Stomach (tissue), 9 donors: ENCODE data around the gene ETV3L. TPM values are rescaled to one million over a fixed set of nuclear protein-coding genes. Genes with fewer than 3 reads are reported as not detected.

Experiments
- DNase-seq, 2 donors: peaks; one replicate each; pipeline versions ENCODE4 v3.0.0 to v3.0.0-alpha.2; 2013 to 2019
- H3K27ac ChIP-seq, 5 donors: fragments of 200-600 bp in 4 of 5; sonication (generic) in 4 of 5; one replicate each; pipeline ENCODE4 v1.5.1; 2013 to 2019; ENCODE audit warnings: mild to moderate bottlenecking in 1 of 5, moderate library complexity in 1 of 5
- H3K27me3 ChIP-seq, 3 donors: fragments of 200-600 bp; sonication (generic); one replicate each; pipeline ENCODE4 v1.5.1; 2017 to 2019; ENCODE audit warnings: mixed run types in 1 of 3
- H3K36me3 ChIP-seq, 4 donors: fragments of 200-600 bp; sonication (generic); 1 replicate in 3 of 4; 2 replicates in 1 of 4; pipeline ENCODE4 v1.5.1; 2016 to 2019
- H3K4me1 ChIP-seq, 4 donors: fragments of 200-600 bp; sonication (generic); one replicate each; pipeline ENCODE4 v1.5.1; 2016 to 2019
- H3K4me3 ChIP-seq, 4 donors: fragments of 200-600 bp; sonication (generic) in 3 of 4; one replicate each; pipeline ENCODE4 v1.5.1; 2016 to 2019; ENCODE audit warnings: mild to moderate bottlenecking in 1 of 4
- H3K9me3 ChIP-seq, 4 donors: fragments of 200-600 bp; sonication (generic); one replicate each; pipeline ENCODE4 v1.5.1; 2016 to 2019
- EP300 ChIP-seq: sonication (generic); formaldehyde crosslinking; IDR thresholded peaks from one replicate; pipeline ENCODE4 v1.6.1; 2017; ENCODE audit warnings: antibody characterized with exemption
- POLR2A ChIP-seq, 4 donors: fragments of 450-650 bp; IDR thresholded peaks; one replicate each; pipeline ENCODE4 v1.6.1; 2016; ENCODE audit warnings: antibody characterized with exemption in 4 of 4, control low read depth in 2 of 4, mild to moderate bottlenecking in 1 of 4, moderate library complexity in 1 of 4
- POLR2AphosphoS5 ChIP-seq, 3 donors: sonication (generic); formaldehyde crosslinking; IDR thresholded peaks; one replicate each; pipeline ENCODE4 v1.6.1; 2016; ENCODE audit warnings: antibody characterized with exemption in 3 of 3
- WGBS, 5 donors: extraction: QIAGEN DNeasy Blood & Tissue Kit in 3 of 5; methylation state at CpG; one replicate each; pipeline versions ENCODE4 v1.1.5 to v1.1.7; 2013 to 2018; 5-methylcytosine and 5-hydroxymethylcytosine counted together
- intact Hi-C: fragments of 100-400 bp; cut with DNase I; formaldehyde crosslinking; loops from one replicate; pipeline ENCODE4 v1.15.1; 2023; ENCODE audit warnings: low total_unique reads
- polyA plus RNA-seq, 3 donors: library from polyadenylated mRNA; stranded (reverse); fragments of 200-250 nt; gene quantifications; one replicate each; pipeline ENCODE4 v1.2.3, GENCODE V29; 2013
- total RNA-seq, 5 donors: library from RNA; depleted of rRNA; stranded (reverse); fragments of >200 nt; gene quantifications; one replicate each; pipeline versions ENCODE4 v1.1.0 to v1.2.3, GENCODE V29; 2014 to 2016
- TF ChIP-seq, protein P1 (sequence below), 7 experiments: fragments of 450-650 bp in 4 of 7; fragments of 200-600 bp in 3 of 7; sonication (generic) in 3 of 7; IDR thresholded peaks; one replicate each; pipeline ENCODE4 v1.5.1; 2016 to 2019; ENCODE audit warnings: antibody characterized with exemption in 7 of 7, control low read depth in 2 of 7, mild to moderate bottlenecking in 1 of 7
- donor health status: healthy with polysubstance abuse.
- donor health status: Bipolar disorder and iron deficiency.
- donor health status: healthy.

Gene ETV3L
- total and polyA plus RNA-seq, 8 donors = not detected

GRCh38 chr1:157086299-157086698, 13.3 kb downstream of the ETV3L start:
- intact Hi-C loops = no loop called here
- WGBS, 5 donors = 79 to 83% (median 82%) methylated on average over 6 of the region's 6 CpGs
- DNase-seq = no peak
- Histone ChIP-seq H3K36me3 (no peaks in the 10 kb centered on the region), H3K9me3 (no peaks in the 10 kb centered on the region), H3K4me3 (no peak overlapping the region), H3K27ac (no peak overlapping the region), H3K4me1 (peaks cover 0 to 12% (median 3%) of the 10 kb centered on the region in 4 donors), H3K27me3 (peaks cover 0 to 5% (median 0%) of the 10 kb centered on the region in 3 donors)
- TF ChIP-seq, protein P1, sequence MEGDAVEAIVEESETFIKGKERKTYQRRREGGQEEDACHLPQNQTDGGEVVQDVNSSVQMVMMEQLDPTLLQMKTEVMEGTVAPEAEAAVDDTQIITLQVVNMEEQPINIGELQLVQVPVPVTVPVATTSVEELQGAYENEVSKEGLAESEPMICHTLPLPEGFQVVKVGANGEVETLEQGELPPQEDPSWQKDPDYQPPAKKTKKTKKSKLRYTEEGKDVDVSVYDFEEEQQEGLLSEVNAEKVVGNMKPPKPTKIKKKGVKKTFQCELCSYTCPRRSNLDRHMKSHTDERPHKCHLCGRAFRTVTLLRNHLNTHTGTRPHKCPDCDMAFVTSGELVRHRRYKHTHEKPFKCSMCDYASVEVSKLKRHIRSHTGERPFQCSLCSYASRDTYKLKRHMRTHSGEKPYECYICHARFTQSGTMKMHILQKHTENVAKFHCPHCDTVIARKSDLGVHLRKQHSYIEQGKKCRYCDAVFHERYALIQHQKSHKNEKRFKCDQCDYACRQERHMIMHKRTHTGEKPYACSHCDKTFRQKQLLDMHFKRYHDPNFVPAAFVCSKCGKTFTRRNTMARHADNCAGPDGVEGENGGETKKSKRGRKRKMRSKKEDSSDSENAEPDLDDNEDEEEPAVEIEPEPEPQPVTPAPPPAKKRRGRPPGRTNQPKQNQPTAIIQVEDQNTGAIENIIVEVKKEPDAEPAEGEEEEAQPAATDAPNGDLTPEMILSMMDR (IDR thresholded peaks at IDR 0.05) = no peak
- TF ChIP-seq POLR2A (IDR thresholded peaks at IDR 0.05) (no peak), POLR2AphosphoS5 (IDR thresholded peaks at IDR 0.05) (no peak), EP300 (no peak)

DNA sequence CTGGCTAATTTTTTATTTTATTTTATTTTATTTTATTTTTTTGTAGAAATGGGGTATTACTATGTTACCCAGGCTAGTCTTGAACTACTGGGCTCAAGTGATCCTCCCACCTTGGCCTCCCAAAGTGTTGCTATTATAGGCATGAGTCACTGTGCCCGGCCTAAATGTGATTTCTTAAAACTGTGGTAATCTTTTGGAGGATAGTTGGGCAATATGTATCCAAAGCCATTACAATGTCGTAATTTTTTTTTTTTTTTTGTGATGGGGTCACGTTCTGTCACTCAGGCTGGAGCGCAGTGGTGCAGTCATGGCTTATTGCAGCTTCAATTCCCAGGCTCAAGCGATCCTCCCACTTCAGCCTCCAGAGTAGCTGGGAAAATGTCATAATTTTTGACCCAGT, 14.2 kb downstream of the ETV3L start:
- TF ChIP-seq, protein P1 (IDR thresholded peaks at IDR 0.05) = no peak
- no peak for TF ChIP-seq POLR2A (IDR thresholded peaks at IDR 0.05)
- no peak for TF ChIP-seq EP300
- no peak for TF ChIP-seq POLR2AphosphoS5 (IDR thresholded peaks at IDR 0.05)
- DNase-seq = no peak
- H3K36me3 ChIP-seq = no peaks in the 10 kb centered on the region
- no peak overlapping the region for H3K4me3 ChIP-seq
- no peaks in the 10 kb centered on the region for H3K9me3 ChIP-seq
- H3K4me1 ChIP-seq = peaks cover 0 to 5% (median 2%) of the 10 kb centered on the region in 4 donors
- intact Hi-C loops = no loop called here
- H3K27ac ChIP-seq = no peak overlapping the region
- WGBS, 5 donors = 84 to 92% (median 87%) methylated on average over 5 of the region's 5 CpGs
- H3K27me3 ChIP-seq = no peaks in the 10 kb centered on the region

- TF ChIP-seq POLR2A (IDR thresholded peaks at IDR 0.05) (no peak), EP300 (no peak), POLR2AphosphoS5 (IDR thresholded peaks at IDR 0.05) (no peak)
- TF ChIP-seq, protein P1 (IDR thresholded peaks at IDR 0.05) = no peak
- no peak for DNase-seq
- intact Hi-C loops = no loop called here
- Histone ChIP-seq H3K36me3 (no peaks in the 10 kb centered on the region), H3K27ac (no peak overlapping the region), H3K9me3 (no peaks in the 10 kb centered on the region), H3K27me3 (no peaks in the 10 kb centered on the region), H3K4me3 (no peak overlapping the region), H3K4me1 (no peaks in the 10 kb centered on the region)
- 71 to 79% (median 78%) methylated on average over 5 of the region's 5 CpGs for WGBS, 5 donors
Measured at GRCh38 chr1:157084720-157085119, 14.9 kb downstream of the ETV3L start.

GRCh38 chr1:157081707-157082106, 17.9 kb downstream of the ETV3L start:
- H3K4me1 ChIP-seq = no peaks in the 10 kb centered on the region
- no peak overlapping the region for H3K27ac ChIP-seq
- no peak for DNase-seq
- no peaks in the 10 kb centered on the region for H3K36me3 ChIP-seq
- intact Hi-C loops = no loop called here
- H3K9me3 ChIP-seq = no peaks in the 10 kb centered on the region
- H3K27me3 ChIP-seq = no peaks in the 10 kb centered on the region
- TF ChIP-seq, protein P1 (IDR thresholded peaks at IDR 0.05) = no peak
- TF ChIP-seq EP300 (no peak), POLR2A (IDR thresholded peaks at IDR 0.05) (no peak), POLR2AphosphoS5 (IDR thresholded peaks at IDR 0.05) (no peak)
- no peak overlapping the region for H3K4me3 ChIP-seq
- 73 to 86% (median 79%) methylated on average over 5 of the region's 5 CpGs for WGBS, 5 donors
